ENCODE results near the gene USP31.

- TF ChIP-seq CTCF (IDR thresholded peaks at IDR 0.05): no peak
- TF ChIP-seq POLR2AphosphoS5 (IDR thresholded peaks at IDR 0.05): no peak
- no peak for TF ChIP-seq POLR2A (IDR thresholded peaks at IDR 0.05)
These were observed 46.2 kb upstream of the USP31 start for GRCh38 chr16:23195366-23195978.
